Measurements from ENCODE around the gene ICA1. TPM values are rescaled to one million over a fixed set of nuclear protein-coding genes. Genes with fewer than 3 reads are reported as not detected.

The ICA1 gene
- total and polyA plus RNA-seq, 2 of the 4 experiments (the other 2 are of a cell fraction): not detected

GRCh38 chr7:8114175-8114574, 147.8 kb downstream of the ICA1 start:
- CTCF ChIA-PET: no interaction called here

More at GRCh38 chr7:8114175-8114574, 147.8 kb downstream of the ICA1 start:
- TF ChIP-seq RFX5 (IDR thresholded peaks at IDR 0.05; ENCODE audit: low read depth, low read length) (no peak), ELK1 (IDR thresholded peaks at IDR 0.05; ENCODE audit: borderline replicate concordance, low read depth, low read length) (no peak), POLR2A (IDR thresholded peaks at IDR 0.05; ENCODE audit: low read depth, low read length) (no peak), SMC3 (IDR thresholded peaks at IDR 0.05; ENCODE audit: low read depth, low read length) (no peak), CEBPB (IDR thresholded peaks at IDR 0.05; ENCODE audit: low read depth, low read length) (no peak), BHLHE40 (IDR thresholded peaks at IDR 0.05; ENCODE audit: low read depth, low read length) (no peak)
- no peaks in the 10 kb centered on the region for H4K20me1 ChIP-seq (ENCODE audit: insufficient read depth, low read length)
- no peak overlapping the region for H3K27ac ChIP-seq (ENCODE audit: insufficient read depth, low read length)
- no peak overlapping the region for H4K5ac ChIP-seq (ENCODE audit: low read depth, low read length)
- in situ Hi-C loops (cut with MboI; ENCODE audit: low sequenced_read_pairs): no loop called here
- no peaks in the 10 kb centered on the region for H3K36me3 ChIP-seq (ENCODE audit: control insufficient read depth, insufficient read depth, low read length)
- DNase-seq (no peak), ATAC-seq (ENCODE audit: low read depth) (no peak)
- WGBS, 2 experiments (ENCODE audit: extremely low coverage in 2 of 2, insufficient read length in 1 of 2): no CpG with 5 or more reads among the region's 4 CpGs
- no peak overlapping the region for H3K56ac ChIP-seq (ENCODE audit: extremely low read depth, insufficient read depth, low read length)
- intact Hi-C loops (cut with micrococcal nuclease): no loop called here
- no peak overlapping the region for H2BK20ac ChIP-seq (ENCODE audit: low read depth, low read length)
- no peak overlapping the region for H2BK5ac ChIP-seq (ENCODE audit: low read depth, low read length, poor library complexity, severe bottlenecking)
- H3K4me3 ChIP-seq (ENCODE audit: insufficient read depth, low read depth, low read length): no peak overlapping the region
- H2AK9ac ChIP-seq (replicated peaks; ENCODE audit: low read depth, low read length, poor library complexity): no peak overlapping the region
- BruUV-seq (replicated peaks): no TSS peak
- H3K9me3 ChIP-seq (ENCODE audit: control insufficient read depth, insufficient read depth, low read length): no peaks in the 10 kb centered on the region
- H3K79me1 ChIP-seq (ENCODE audit: low read depth in 1 of 2, low read length in 2 of 2): no peaks in the 10 kb centered on the region
- no peak overlapping the region for H3K9ac ChIP-seq (ENCODE audit: low read depth, low read length)
- POLR2A ChIA-PET (ENCODE audit: unreplicated experiment): no interaction called here
- no peak overlapping the region for H3K14ac ChIP-seq (replicated peaks; ENCODE audit: low read depth, low read length)
- H4K8ac ChIP-seq (ENCODE audit: low read depth in 2 of 2, low read length in 2 of 2): no peak overlapping the region
- no peaks in the 10 kb centered on the region for H3K27me3 ChIP-seq (ENCODE audit: control insufficient read depth, insufficient read depth, low read length)
- no peak overlapping the region for H2BK15ac ChIP-seq (ENCODE audit: low read depth, low read length)
- dilution Hi-C loops (cut with HindIII; ENCODE audit: low sequenced_read_pairs, unreplicated experiment): no loop called here
- H3K23ac ChIP-seq (ENCODE audit: low read depth, low read length): no peak overlapping the region
- H2BK120ac ChIP-seq (ENCODE audit: low read depth, low read length): no peak overlapping the region
- H3K4me1 ChIP-seq (ENCODE audit: control insufficient read depth, insufficient read depth, low read length): no peaks in the 10 kb centered on the region
- no peak overlapping the region for H4K91ac ChIP-seq (ENCODE audit: insufficient read depth, low read depth, low read length)
- no peak overlapping the region for H2AK5ac ChIP-seq (ENCODE audit: low read depth, low read length)
- no peak overlapping the region for H3K4me2 ChIP-seq (ENCODE audit: low read depth, low read length)
- H2AFZ ChIP-seq (replicated peaks; ENCODE audit: low read length, poor library complexity): no peak overlapping the region
- H3K4ac ChIP-seq (ENCODE audit: low read depth, low read length): no peak overlapping the region
- no peak overlapping the region for H3K18ac ChIP-seq (ENCODE audit: low read depth, low read length)
- no peaks in the 10 kb centered on the region for H3K9me1 ChIP-seq (ENCODE audit: insufficient read depth, low read length)

Data from IMR-90 (cell line).